HepG2 (cell line): ENCODE results near the gene KCNJ8. TPM values are rescaled to one million over a fixed set of nuclear protein-coding genes. Genes with fewer than 3 reads are reported as not detected.

Source experiments
- ATAC-seq: fragments of 200-7000 bp; cut with Tn5 transposase; 3 replicates; pipeline ENCODE4 v1.9.1; 2020; ENCODE audit warnings: mild to moderate bottlenecking, moderate library complexity
- BruUV-seq: library from RNA; stranded (reverse); fragments of 400-500 nt; replicated peaks from 2 replicates; lab custom pipeline; 2021; lab: Mats Ljungman, UMichigan
- CTCF ChIA-PET: fragments of 300-600 bp; formaldehyde crosslinking; extraction: SDS; loops from one replicate; lab custom pipeline; 2021; ENCODE audit warnings: low total read pairs, inconsistent platforms, low intra/inter-chr PET ratio; lab: Yijun Ruan, JAX
- POLR2A ChIA-PET: fragments of 350-600 bp; sonication (Branson Sonifier 250); formaldehyde crosslinking; loops from one replicate; lab custom pipeline; 2020; ENCODE audit warnings: antibody characterized with exemption, inconsistent platforms; lab: Yijun Ruan, JAX
- DNase-seq: peaks from one replicate; pipeline ENCODE4 v3.0.0-alpha.2; 2015; ENCODE audit warnings: low spot score
- FAIRE-seq: peaks from 3 replicates; lab custom pipeline; 2011; peaks lifted over from hg19 to GRCh38; lab: Jason Lieb, UNC
- H2AFZ ChIP-seq: one replicate; pipeline ENCODE4 v1.6.1; 2011; ENCODE audit warnings: low read length, inconsistent platforms
- H3K27ac ChIP-seq: fragments of 300-600 bp; 3 replicates; pipeline ENCODE4 v1.8.0; 2011; ENCODE audit warnings: mixed run types, mild to moderate bottlenecking, mixed read lengths, low read length, inconsistent platforms; ENCODE audit not compliant: insufficient read depth; ENCODE audit errors: extremely low read length
- H3K27me3 ChIP-seq, 2 experiments: fragments of 200-600 bp in 1 of 2; 2 replicates in 1 of 2; 3 replicates in 1 of 2; pipeline versions ENCODE4 v1.6.0 to v1.8.0; 2011; ENCODE audit warnings: low read length in 2 of 2, mild to moderate bottlenecking in 2 of 2, moderate library complexity in 2 of 2, inconsistent platforms in 1 of 2; ENCODE audit not compliant: insufficient read depth in 2 of 2, control insufficient read depth in 1 of 2
- H3K36me3 ChIP-seq, 2 experiments: fragments of 200-600 bp in 1 of 2; replicated peaks in 1 of 2; 2 replicates in 1 of 2; 3 replicates in 1 of 2; pipeline versions ENCODE4 v1.5.1 to v1.8.0; 2011; ENCODE audit warnings: low read length in 2 of 2, inconsistent platforms in 1 of 2; ENCODE audit not compliant: insufficient read depth in 2 of 2, control insufficient read depth in 1 of 2
- H3K4me1 ChIP-seq: 2 replicates; pipeline ENCODE4 v1.5.1; 2012; ENCODE audit warnings: low read length, inconsistent platforms; ENCODE audit not compliant: insufficient read depth
- H3K4me2 ChIP-seq: 2 replicates; pipeline ENCODE4 v1.6.0; 2011; ENCODE audit warnings: low read depth, low read length, inconsistent platforms
- H3K4me3 ChIP-seq, 3 experiments: fragments of 200-600 bp in 1 of 3; sonication (generic), shearing (Covaris generic) in 1 of 3; replicated peaks in 1 of 3; 2 replicates each; pipeline ENCODE4 v1.5.1; 2011 to 2016; ENCODE audit warnings: low read length in 3 of 3, inconsistent platforms in 2 of 3, low read depth in 2 of 3, mild to moderate bottlenecking in 2 of 3, control low read depth in 1 of 3, mixed read lengths in 1 of 3; ENCODE audit not compliant: insufficient read depth in 1 of 3
- H3K79me2 ChIP-seq: one replicate; pipeline ENCODE4 v1.6.1; 2011; ENCODE audit warnings: low read length, inconsistent platforms; ENCODE audit not compliant: insufficient read depth
- H3K9ac ChIP-seq: 2 replicates; pipeline ENCODE4 v1.6.0; 2011; ENCODE audit warnings: mild to moderate bottlenecking, low read depth, low read length, inconsistent platforms; ENCODE audit not compliant: insufficient read depth
- H3K9me3 ChIP-seq: 2 replicates; pipeline ENCODE4 v1.5.1; 2012; ENCODE audit warnings: mild to moderate bottlenecking, low read length
- H4K20me1 ChIP-seq: 2 replicates; pipeline ENCODE4 v1.6.0; 2011; ENCODE audit warnings: inconsistent platforms, mild to moderate bottlenecking, low read length, moderate library complexity; ENCODE audit not compliant: insufficient read depth
- AHR ChIP-seq: IDR thresholded peaks from 2 replicates; pipeline ENCODE4 v1.6.1; 2018; ENCODE audit warnings: missing genetic modification reagents, missing compliant biosample characterization
- NKX3-1 ChIP-seq: sonication (generic); formaldehyde crosslinking; IDR thresholded peaks from 2 replicates; pipeline ENCODE4 v1.5.0; 2020; ENCODE audit warnings: missing genetic modification reagents
- NONO ChIP-seq, 2 experiments: fragments of 450-650 bp in 1 of 2; sonication (generic) in 1 of 2; formaldehyde crosslinking in 1 of 2; IDR thresholded peaks in 1 of 2; conservative IDR thresholded peaks in 1 of 2; 2 replicates each; pipeline versions ENCODE4 v1.6.1 to v1.8.0; 2017 to 2022; ENCODE audit warnings: mild to moderate bottlenecking in 1 of 2, missing genetic modification reagents in 1 of 2, moderate library complexity in 1 of 2
- ONECUT2 ChIP-seq: sonication (generic); formaldehyde crosslinking; IDR thresholded peaks from 2 replicates; pipeline ENCODE4 v1.4.0; 2020; ENCODE audit warnings: missing genetic modification reagents
- REXO4 ChIP-seq: sonication (generic); formaldehyde crosslinking; IDR thresholded peaks from 2 replicates; pipeline ENCODE4 v1.8.0; 2022; ENCODE audit warnings: missing genetic modification reagents, mild to moderate bottlenecking, borderline replicate concordance
- SRF ChIP-seq: IDR thresholded peaks from 2 replicates; pipeline ENCODE4 v1.6.1; 2011; ENCODE audit warnings: mild to moderate bottlenecking, low read depth, low read length, moderate library complexity
- TBX2 ChIP-seq: sonication (generic); formaldehyde crosslinking; IDR thresholded peaks from 2 replicates; pipeline ENCODE4 v1.5.0; 2020; ENCODE audit warnings: missing genetic modification reagents, mild to moderate bottlenecking, borderline replicate concordance
- ZNF251 ChIP-seq: sonication (generic); formaldehyde crosslinking; IDR thresholded peaks from 2 replicates; pipeline ENCODE4 v1.9.0; 2021; ENCODE audit warnings: mild to moderate bottlenecking, missing genetic modification reagents
- ZNF30 ChIP-seq: sonication (generic); formaldehyde crosslinking; IDR thresholded peaks from 2 replicates; pipeline ENCODE4 v1.5.0; 2020; ENCODE audit warnings: mild to moderate bottlenecking, missing genetic modification reagents
- in situ Hi-C: cut with HindIII; loops from 2 replicates; pipeline ENCODE4 v1.10.0; 2017; ENCODE audit warnings: low pct_unique_long_range_greater_than_20kb; ENCODE audit not compliant: extremely low pct_ligation_motif_present
- intact Hi-C: fragments of 100-400 bp; cut with micrococcal nuclease; formaldehyde crosslinking; loops from one replicate; pipeline ENCODE4 v1.10.0; 2022; ENCODE audit not compliant: unreplicated experiment
- polyA plus RNA-seq, 8 experiments: library from polyadenylated mRNA; depleted of rRNA in 3 of 8; stranded (reverse) in 7 of 8; unstranded in 1 of 8; fragments of >200 nt; fragmentation: Illumina TruSeq in 4 of 8; extraction: Trizol in 4 of 8; gene quantifications; 2 replicates each; pipeline versions ENCODE4 v1.2.1 to v1.2.3, GENCODE V29; 2011 to 2016; ENCODE audit warnings: low read depth in 4 of 8, missing spikeins in 1 of 8, mixed read lengths in 1 of 8; ENCODE audit not compliant: insufficient read depth in 1 of 8
- total RNA-seq, 5 experiments: library from RNA; depleted of rRNA; stranded (reverse); fragments of >200 nt; fragmentation: Illumina TruSeq; extraction: Trizol; gene quantifications; 2 replicates each; pipeline ENCODE4 v1.2.3, GENCODE V29; 2016; ENCODE audit warnings: low read depth in 1 of 5
- TF ChIP-seq, protein P1 (sequence below): sonication (generic); formaldehyde crosslinking; IDR thresholded peaks from 2 replicates; pipeline ENCODE4 v1.5.1; 2020; ENCODE audit warnings: mild to moderate bottlenecking, moderate library complexity, missing genetic modification reagents

The KCNJ8 gene
- total and polyA plus RNA-seq, 2 of the 13 experiments (the other 11 are each of a cell fraction or from before 2014, with no cell fraction given): not detected

- TF ChIP-seq NONO (IDR thresholded peaks at IDR 0.05): no peak
- no peak for TF ChIP-seq NONO (CRISPR knock-in tag; conservative IDR thresholded peaks at IDR 0.05)
- TF ChIP-seq, protein P1, sequence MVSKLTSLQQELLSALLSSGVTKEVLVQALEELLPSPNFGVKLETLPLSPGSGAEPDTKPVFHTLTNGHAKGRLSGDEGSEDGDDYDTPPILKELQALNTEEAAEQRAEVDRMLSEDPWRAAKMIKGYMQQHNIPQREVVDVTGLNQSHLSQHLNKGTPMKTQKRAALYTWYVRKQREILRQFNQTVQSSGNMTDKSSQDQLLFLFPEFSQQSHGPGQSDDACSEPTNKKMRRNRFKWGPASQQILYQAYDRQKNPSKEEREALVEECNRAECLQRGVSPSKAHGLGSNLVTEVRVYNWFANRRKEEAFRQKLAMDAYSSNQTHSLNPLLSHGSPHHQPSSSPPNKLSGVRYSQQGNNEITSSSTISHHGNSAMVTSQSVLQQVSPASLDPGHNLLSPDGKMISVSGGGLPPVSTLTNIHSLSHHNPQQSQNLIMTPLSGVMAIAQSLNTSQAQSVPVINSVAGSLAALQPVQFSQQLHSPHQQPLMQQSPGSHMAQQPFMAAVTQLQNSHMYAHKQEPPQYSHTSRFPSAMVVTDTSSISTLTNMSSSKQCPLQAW (CRISPR knock-in tag): no peak
- TF ChIP-seq TBX2 (CRISPR knock-in tag): no peak
- TF ChIP-seq ZNF251: no peak
- TF ChIP-seq REXO4: no peak
- no peak for TF ChIP-seq ONECUT2 (CRISPR knock-in tag)
- TF ChIP-seq AHR (CRISPR knock-in tag): no peak
- TF ChIP-seq NKX3-1 (CRISPR knock-in tag): no peak
Observed at GRCh38 chr12:21809100-21809499, 34.6 kb upstream of the KCNJ8 start (continued).

- CTCF ChIA-PET: no interaction called here
- FAIRE-seq: no peak
- Histone ChIP-seq H3K9ac (no peak overlapping the region), H3K9me3 (peaks cover 16% of the 10 kb centered on the region; the same call in 1 of the 2 replicates), H3K36me3 (no peaks in the 10 kb centered on the region), H3K79me2 (no peaks in the 10 kb centered on the region), H3K27ac (no peak overlapping the region), H3K4me2 (no peak overlapping the region), H2AFZ (no peak overlapping the region), H3K4me3 (no peak overlapping the region), H3K27me3 (no peaks in the 10 kb centered on the region), H4K20me1 (no peaks in the 10 kb centered on the region), H3K4me1 (no peaks in the 10 kb centered on the region)
- POLR2A ChIA-PET: no interaction called here
- in situ Hi-C loops (no loop called here), intact Hi-C loops (no loop called here)
- no peak for DNase-seq
- no peak for TF ChIP-seq ZNF30 (CRISPR knock-in tag)
- TF ChIP-seq SRF: no peak
- no TSS peak for BruUV-seq
- no peak for ATAC-seq
Observed at GRCh38 chr12:21806255-21806654, 31.7 kb upstream of the KCNJ8 start.
